WTC11 (cell line): ENCODE data around the gene ADGRB3. TPM values are rescaled to one million over a fixed set of nuclear protein-coding genes. Genes with fewer than 3 reads are reported as not detected.

Experiments
- ATAC-seq: fragments of 200-7000 bp; cut with Tn5 transposase; 2 replicates; pipeline ENCODE4 v1.10.0; 2021; ENCODE audit warnings: mild to moderate bottlenecking, moderate library complexity
- CTCF ChIA-PET: fragments of 300-600 bp; sonication (Branson Sonifier 250); formaldehyde crosslinking; loops from one replicate; lab custom pipeline; 2021; ENCODE audit warnings: antibody characterized with exemption; lab: Charles Lee
- POLR2A ChIA-PET: fragments of 350-600 bp; sonication (Branson Sonifier 250); formaldehyde crosslinking; loops from one replicate; lab custom pipeline; 2021; ENCODE audit warnings: antibody characterized with exemption; lab: Charles Lee
- DNase-seq: peaks from one replicate; pipeline ENCODE4 v3.0.0; 2021; ENCODE audit warnings: low spot score
- H3K27ac Mint-ChIP-seq: 2 replicates; pipeline ENCODE4 v1.8.0; 2021; ENCODE audit warnings: mixed read lengths
- H3K27me3 Mint-ChIP-seq: 2 replicates; pipeline ENCODE4 v1.8.0; 2021; ENCODE audit warnings: low read depth, mild to moderate bottlenecking, moderate library complexity, mixed read lengths
- H3K36me3 Mint-ChIP-seq: 2 replicates; pipeline ENCODE4 v1.8.0; 2021; ENCODE audit warnings: mixed read lengths
- H3K4me1 Mint-ChIP-seq: 2 replicates; pipeline ENCODE4 v1.8.0; 2022; ENCODE audit warnings: mixed read lengths
- H3K4me3 Mint-ChIP-seq: 2 replicates; pipeline ENCODE4 v1.8.0; 2021; ENCODE audit warnings: mild to moderate bottlenecking, moderate library complexity, mixed read lengths
- H3K9me3 Mint-ChIP-seq: 2 replicates; pipeline ENCODE4 v1.8.0; 2021; ENCODE audit warnings: mixed read lengths
- ATF2 ChIP-seq: sonication (generic); formaldehyde crosslinking; IDR thresholded peaks from 2 replicates; pipeline ENCODE4 v1.8.1; 2022; ENCODE audit warnings: low read depth, missing genetic modification reagents, borderline replicate concordance
- ATF6 ChIP-seq: sonication (generic); formaldehyde crosslinking; IDR thresholded peaks from 2 replicates; pipeline ENCODE4 v1.8.1; 2023; ENCODE audit warnings: mild to moderate bottlenecking, missing genetic modification reagents
- GABPB1 ChIP-seq: sonication (generic); formaldehyde crosslinking; IDR thresholded peaks from 2 replicates; pipeline ENCODE4 v1.8.1; 2023; ENCODE audit warnings: mild to moderate bottlenecking, missing genetic modification reagents
- IRF2 ChIP-seq: sonication (generic); formaldehyde crosslinking; IDR thresholded peaks from 2 replicates; pipeline ENCODE4 v1.8.0; 2022; ENCODE audit warnings: low read depth, missing genetic modification reagents, borderline replicate concordance
- PRRX2 ChIP-seq: fragments of 250-450 bp; sonication (Bioruptor Pico); IDR thresholded peaks from 2 replicates; pipeline ENCODE4 v1.8.0; 2021; ENCODE audit warnings: mild to moderate bottlenecking
- ZNF121 ChIP-seq: sonication (generic); formaldehyde crosslinking; IDR thresholded peaks from 2 replicates; pipeline ENCODE4 v1.8.0; 2023; ENCODE audit warnings: missing genetic modification reagents
- ZNF263 ChIP-seq: sonication (generic); formaldehyde crosslinking; IDR thresholded peaks from 2 replicates; pipeline ENCODE4 v1.8.1; 2022; ENCODE audit warnings: low read depth, mild to moderate bottlenecking, moderate library complexity, missing genetic modification reagents
- ZNF423 ChIP-seq: fragments of 250-450 bp; sonication (Bioruptor Pico); IDR thresholded peaks from 2 replicates; pipeline ENCODE4 v2.1.2; 2022; ENCODE audit warnings: mild to moderate bottlenecking, moderate library complexity
- total RNA-seq: library from RNA; stranded (reverse); gene quantifications from 3 replicates; pipeline ENCODE4 v1.2.3, GENCODE V29; 2021
- TF ChIP-seq, protein P1 (sequence below): fragments of 250-450 bp; sonication (Bioruptor Pico); conservative IDR thresholded peaks from 2 replicates; pipeline ENCODE4 v1.9.0; 2021; ENCODE audit warnings: mild to moderate bottlenecking
- TF ChIP-seq, protein P2 (sequence below): sonication (generic); formaldehyde crosslinking; IDR thresholded peaks from 2 replicates; pipeline ENCODE4 v1.8.1; 2023; ENCODE audit warnings: mild to moderate bottlenecking, missing genetic modification reagents, moderate library complexity
- TF ChIP-seq, protein P3 (sequence below): sonication (generic); formaldehyde crosslinking; IDR thresholded peaks from 2 replicates; pipeline ENCODE4 v1.8.0; 2023; ENCODE audit warnings: missing genetic modification reagents, mild to moderate bottlenecking, borderline replicate concordance
- TF ChIP-seq, protein P4 (sequence below): sonication (generic); formaldehyde crosslinking; IDR thresholded peaks from 2 replicates; pipeline ENCODE4 v1.8.1; 2023; ENCODE audit warnings: mild to moderate bottlenecking, missing genetic modification reagents, moderate library complexity
- TF ChIP-seq, protein P5 (sequence below): fragments of 250-450 bp; sonication (Bioruptor Pico); IDR thresholded peaks from 2 replicates; pipeline ENCODE4 v1.9.0; 2021; ENCODE audit warnings: mild to moderate bottlenecking
- TF ChIP-seq, protein P6 (sequence below): sonication (generic); formaldehyde crosslinking; IDR thresholded peaks from 2 replicates; pipeline ENCODE4 v1.8.1; 2022; ENCODE audit warnings: missing genetic modification reagents, borderline replicate concordance

ADGRB3 gene
- total RNA-seq, 1 experiment from 2014 or later, result 1.9 TPM

DNA sequence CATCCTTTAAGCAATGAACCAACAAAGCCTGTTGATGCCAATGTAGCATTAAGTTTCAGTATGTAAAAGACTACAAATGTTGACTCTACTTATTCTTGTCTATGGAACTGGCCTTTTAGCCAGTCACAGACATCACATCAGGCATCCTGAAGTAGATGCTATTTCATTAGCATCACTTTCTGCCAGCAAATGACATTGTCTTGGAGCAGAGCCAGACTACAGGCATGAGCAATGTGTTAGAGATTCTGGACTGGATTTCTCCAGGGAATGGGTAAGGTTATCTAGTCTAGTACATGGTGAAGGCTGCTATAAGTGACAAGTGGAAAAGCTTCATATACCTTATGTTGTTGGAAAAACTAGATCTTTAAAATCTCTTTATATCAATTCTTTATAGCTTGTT lies 142.9 kb downstream of the ADGRB3 start:
- H3K36me3 Mint-ChIP-seq, result no peaks in the 10 kb centered on the region
- H3K27me3 Mint-ChIP-seq, result no peaks in the 10 kb centered on the region
- DNase-seq (no peak), ATAC-seq (no peak)
- TF ChIP-seq PRRX2 (CRISPR knock-in tag) (no peak), ZNF121 (CRISPR knock-in tag) (no peak), ATF6 (CRISPR knock-in tag) (no peak), IRF2 (CRISPR knock-in tag) (no peak), ZNF423 (CRISPR knock-in tag) (no peak), ATF2 (no peak), GABPB1 (CRISPR knock-in tag) (no peak), ZNF263 (CRISPR knock-in tag) (no peak)
- TF ChIP-seq, protein P1, sequence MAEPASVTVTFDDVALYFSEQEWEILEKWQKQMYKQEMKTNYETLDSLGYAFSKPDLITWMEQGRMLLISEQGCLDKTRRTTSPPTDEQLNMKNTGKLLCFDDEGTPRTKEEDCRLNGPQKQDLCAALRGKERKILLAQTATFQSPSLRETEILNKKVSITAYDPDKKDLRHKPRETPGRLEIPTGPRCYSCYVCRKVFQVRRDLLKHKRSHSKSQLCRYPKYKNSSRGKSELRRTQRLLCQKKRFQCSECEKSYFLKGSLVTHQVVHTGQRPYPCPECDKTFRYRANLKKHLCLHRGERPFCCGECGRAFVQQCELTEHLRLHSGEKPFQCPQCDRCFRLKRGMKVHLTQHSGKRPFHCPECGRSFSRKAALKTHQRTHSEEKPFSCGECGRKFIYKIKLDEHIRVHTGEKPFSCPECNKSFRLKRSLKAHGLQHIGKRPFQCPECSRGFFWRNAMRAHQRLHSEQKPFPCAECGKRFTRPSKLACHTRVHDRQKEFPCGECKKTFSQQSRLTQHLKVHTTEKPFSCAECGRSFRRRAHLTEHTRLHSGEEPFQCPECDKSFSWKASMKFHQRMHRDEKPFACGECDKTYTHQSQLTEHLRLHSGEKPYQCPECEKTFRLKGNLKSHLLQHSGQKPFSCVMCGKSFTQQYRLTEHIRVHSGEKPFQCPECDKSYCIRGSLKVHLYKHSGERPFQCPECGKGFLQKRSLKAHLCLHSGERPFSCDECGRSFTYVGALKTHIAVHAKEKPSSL (CRISPR knock-in tag), result no peak
- TF ChIP-seq, protein P2, sequence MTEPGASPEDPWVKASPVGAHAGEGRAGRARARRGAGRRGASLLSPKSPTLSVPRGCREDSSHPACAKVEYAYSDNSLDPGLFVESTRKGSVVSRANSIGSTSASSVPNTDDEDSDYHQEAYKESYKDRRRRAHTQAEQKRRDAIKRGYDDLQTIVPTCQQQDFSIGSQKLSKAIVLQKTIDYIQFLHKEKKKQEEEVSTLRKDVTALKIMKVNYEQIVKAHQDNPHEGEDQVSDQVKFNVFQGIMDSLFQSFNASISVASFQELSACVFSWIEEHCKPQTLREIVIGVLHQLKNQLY (CRISPR knock-in tag), result no peak
- TF ChIP-seq, protein P3, sequence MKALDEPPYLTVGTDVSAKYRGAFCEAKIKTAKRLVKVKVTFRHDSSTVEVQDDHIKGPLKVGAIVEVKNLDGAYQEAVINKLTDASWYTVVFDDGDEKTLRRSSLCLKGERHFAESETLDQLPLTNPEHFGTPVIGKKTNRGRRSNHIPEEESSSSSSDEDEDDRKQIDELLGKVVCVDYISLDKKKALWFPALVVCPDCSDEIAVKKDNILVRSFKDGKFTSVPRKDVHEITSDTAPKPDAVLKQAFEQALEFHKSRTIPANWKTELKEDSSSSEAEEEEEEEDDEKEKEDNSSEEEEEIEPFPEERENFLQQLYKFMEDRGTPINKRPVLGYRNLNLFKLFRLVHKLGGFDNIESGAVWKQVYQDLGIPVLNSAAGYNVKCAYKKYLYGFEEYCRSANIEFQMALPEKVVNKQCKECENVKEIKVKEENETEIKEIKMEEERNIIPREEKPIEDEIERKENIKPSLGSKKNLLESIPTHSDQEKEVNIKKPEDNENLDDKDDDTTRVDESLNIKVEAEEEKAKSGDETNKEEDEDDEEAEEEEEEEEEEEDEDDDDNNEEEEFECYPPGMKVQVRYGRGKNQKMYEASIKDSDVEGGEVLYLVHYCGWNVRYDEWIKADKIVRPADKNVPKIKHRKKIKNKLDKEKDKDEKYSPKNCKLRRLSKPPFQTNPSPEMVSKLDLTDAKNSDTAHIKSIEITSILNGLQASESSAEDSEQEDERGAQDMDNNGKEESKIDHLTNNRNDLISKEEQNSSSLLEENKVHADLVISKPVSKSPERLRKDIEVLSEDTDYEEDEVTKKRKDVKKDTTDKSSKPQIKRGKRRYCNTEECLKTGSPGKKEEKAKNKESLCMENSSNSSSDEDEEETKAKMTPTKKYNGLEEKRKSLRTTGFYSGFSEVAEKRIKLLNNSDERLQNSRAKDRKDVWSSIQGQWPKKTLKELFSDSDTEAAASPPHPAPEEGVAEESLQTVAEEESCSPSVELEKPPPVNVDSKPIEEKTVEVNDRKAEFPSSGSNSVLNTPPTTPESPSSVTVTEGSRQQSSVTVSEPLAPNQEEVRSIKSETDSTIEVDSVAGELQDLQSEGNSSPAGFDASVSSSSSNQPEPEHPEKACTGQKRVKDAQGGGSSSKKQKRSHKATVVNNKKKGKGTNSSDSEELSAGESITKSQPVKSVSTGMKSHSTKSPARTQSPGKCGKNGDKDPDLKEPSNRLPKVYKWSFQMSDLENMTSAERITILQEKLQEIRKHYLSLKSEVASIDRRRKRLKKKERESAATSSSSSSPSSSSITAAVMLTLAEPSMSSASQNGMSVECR (CRISPR knock-in tag), result no peak
- TF ChIP-seq, protein P4, sequence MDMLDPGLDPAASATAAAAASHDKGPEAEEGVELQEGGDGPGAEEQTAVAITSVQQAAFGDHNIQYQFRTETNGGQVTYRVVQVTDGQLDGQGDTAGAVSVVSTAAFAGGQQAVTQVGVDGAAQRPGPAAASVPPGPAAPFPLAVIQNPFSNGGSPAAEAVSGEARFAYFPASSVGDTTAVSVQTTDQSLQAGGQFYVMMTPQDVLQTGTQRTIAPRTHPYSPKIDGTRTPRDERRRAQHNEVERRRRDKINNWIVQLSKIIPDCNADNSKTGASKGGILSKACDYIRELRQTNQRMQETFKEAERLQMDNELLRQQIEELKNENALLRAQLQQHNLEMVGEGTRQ (CRISPR knock-in tag), result no peak
- TF ChIP-seq, protein P5, sequence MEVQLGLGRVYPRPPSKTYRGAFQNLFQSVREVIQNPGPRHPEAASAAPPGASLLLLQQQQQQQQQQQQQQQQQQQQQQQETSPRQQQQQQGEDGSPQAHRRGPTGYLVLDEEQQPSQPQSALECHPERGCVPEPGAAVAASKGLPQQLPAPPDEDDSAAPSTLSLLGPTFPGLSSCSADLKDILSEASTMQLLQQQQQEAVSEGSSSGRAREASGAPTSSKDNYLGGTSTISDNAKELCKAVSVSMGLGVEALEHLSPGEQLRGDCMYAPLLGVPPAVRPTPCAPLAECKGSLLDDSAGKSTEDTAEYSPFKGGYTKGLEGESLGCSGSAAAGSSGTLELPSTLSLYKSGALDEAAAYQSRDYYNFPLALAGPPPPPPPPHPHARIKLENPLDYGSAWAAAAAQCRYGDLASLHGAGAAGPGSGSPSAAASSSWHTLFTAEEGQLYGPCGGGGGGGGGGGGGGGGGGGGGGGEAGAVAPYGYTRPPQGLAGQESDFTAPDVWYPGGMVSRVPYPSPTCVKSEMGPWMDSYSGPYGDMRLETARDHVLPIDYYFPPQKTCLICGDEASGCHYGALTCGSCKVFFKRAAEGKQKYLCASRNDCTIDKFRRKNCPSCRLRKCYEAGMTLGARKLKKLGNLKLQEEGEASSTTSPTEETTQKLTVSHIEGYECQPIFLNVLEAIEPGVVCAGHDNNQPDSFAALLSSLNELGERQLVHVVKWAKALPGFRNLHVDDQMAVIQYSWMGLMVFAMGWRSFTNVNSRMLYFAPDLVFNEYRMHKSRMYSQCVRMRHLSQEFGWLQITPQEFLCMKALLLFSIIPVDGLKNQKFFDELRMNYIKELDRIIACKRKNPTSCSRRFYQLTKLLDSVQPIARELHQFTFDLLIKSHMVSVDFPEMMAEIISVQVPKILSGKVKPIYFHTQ (CRISPR knock-in tag), result no peak
- TF ChIP-seq, protein P6, sequence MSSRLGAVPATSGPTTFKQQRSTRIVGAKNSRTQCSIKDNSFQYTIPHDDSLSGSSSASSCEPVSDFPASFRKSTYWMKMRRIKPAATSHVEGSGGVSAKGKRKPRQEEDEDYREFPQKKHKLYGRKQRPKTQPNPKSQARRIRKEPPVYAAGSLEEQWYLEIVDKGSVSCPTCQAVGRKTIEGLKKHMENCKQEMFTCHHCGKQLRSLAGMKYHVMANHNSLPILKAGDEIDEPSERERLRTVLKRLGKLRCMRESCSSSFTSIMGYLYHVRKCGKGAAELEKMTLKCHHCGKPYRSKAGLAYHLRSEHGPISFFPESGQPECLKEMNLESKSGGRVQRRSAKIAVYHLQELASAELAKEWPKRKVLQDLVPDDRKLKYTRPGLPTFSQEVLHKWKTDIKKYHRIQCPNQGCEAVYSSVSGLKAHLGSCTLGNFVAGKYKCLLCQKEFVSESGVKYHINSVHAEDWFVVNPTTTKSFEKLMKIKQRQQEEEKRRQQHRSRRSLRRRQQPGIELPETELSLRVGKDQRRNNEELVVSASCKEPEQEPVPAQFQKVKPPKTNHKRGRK (CRISPR knock-in tag), result no peak
- H3K4me1 Mint-ChIP-seq, result peaks cover 4% of the 10 kb centered on the region; the same call in 1 of the 2 replicates
- H3K27ac Mint-ChIP-seq, result no peak overlapping the region
- ChIA-PET POLR2A (no interaction called here), CTCF (interaction anchor here (0.7 to 3.1 kb wide), 6 partner anchors 110 to 434 kb away, joined by 3 to 21 read pairs (median 10); no protein-coding TSS in a partner anchor)
- H3K4me3 Mint-ChIP-seq, result no peak overlapping the region
- peaks cover 5% of the 10 kb centered on the region for H3K9me3 Mint-ChIP-seq
